Tibial artery (tissue), 4 donors: ENCODE measurements around the gene HIBADH.

Experiments
- DNase-seq, 2 donors: peaks; one replicate each; pipeline ENCODE4 v3.0.0-alpha.2; 2019
- H3K27ac ChIP-seq, 2 donors: fragments of 200-600 bp; sonication (generic) in 1 of 2; 1 replicate in 1 of 2; 2 replicates in 1 of 2; pipeline ENCODE4 v1.5.1; 2018 to 2019; ENCODE audit warnings: mild to moderate bottlenecking in 1 of 2
- H3K27me3 ChIP-seq, 2 donors: fragments of 200-600 bp; sonication (generic) in 1 of 2; one replicate each; pipeline versions ENCODE4 v1.5.1 to v1.6.0; 2016 to 2019
- H3K36me3 ChIP-seq, 3 donors: fragments of 200-600 bp; sonication (generic) in 2 of 3; one replicate each; pipeline ENCODE4 v1.5.1; 2016 to 2019; ENCODE audit warnings: mild to moderate bottlenecking in 2 of 3
- H3K4me1 ChIP-seq, 4 donors: fragments of 200-600 bp; sonication (generic) in 2 of 4; 1 replicate in 3 of 4; 2 replicates in 1 of 4; pipeline ENCODE4 v1.5.1; 2016 to 2019
- H3K4me3 ChIP-seq, 2 donors: fragments of 200-600 bp; sonication (generic) in 1 of 2; 1 replicate in 1 of 2; 2 replicates in 1 of 2; pipeline ENCODE4 v1.5.1; 2018 to 2019; ENCODE audit warnings: mild to moderate bottlenecking in 2 of 2
- H3K9me3 ChIP-seq, 3 donors: fragments of 200-600 bp; sonication (generic) in 1 of 3; one replicate each; pipeline ENCODE4 v1.5.1; 2016 to 2019
- intact Hi-C: fragments of 100-400 bp; cut with DNase I; formaldehyde crosslinking; loops from one replicate; pipeline ENCODE4 v1.15.0; 2023; ENCODE audit warnings: low total_unique reads
- TF ChIP-seq, protein P1 (sequence below), 2 experiments: fragments of 200-600 bp in 1 of 2; fragments of 450-650 bp in 1 of 2; IDR thresholded peaks; one replicate each; pipeline ENCODE4 v1.5.1; 2017 to 2019; ENCODE audit warnings: antibody characterized with exemption in 2 of 2, mild to moderate bottlenecking in 1 of 2, moderate library complexity in 1 of 2

HIBADH gene

DNA sequence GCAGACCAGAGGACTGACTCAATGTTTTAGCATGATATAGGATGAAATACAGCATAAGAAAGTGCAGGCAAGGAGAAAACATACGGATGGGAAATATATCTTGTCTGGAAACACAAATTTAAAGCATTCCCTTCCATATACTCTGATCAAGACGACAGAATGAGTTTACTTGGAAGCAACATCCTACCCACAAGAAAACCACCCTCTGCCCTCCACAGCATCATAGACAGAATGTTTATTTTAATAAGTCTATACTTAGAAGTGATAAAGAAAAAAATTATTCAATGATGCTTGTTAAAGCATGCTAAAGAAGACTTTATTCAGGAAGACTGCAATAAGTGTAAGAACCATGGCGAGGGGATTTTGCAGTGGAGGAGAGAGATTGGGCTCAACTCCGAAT lies 32.4 kb upstream of the HIBADH start:
- Histone ChIP-seq H3K27me3 (no peaks in the 10 kb centered on the region), H3K27ac (no peak overlapping the region), H3K4me1 (no peaks in the 10 kb centered on the region), H3K4me3 (no peak overlapping the region), H3K36me3 (no peaks in the 10 kb centered on the region), H3K9me3 (no peaks in the 10 kb centered on the region)
- TF ChIP-seq, protein P1, sequence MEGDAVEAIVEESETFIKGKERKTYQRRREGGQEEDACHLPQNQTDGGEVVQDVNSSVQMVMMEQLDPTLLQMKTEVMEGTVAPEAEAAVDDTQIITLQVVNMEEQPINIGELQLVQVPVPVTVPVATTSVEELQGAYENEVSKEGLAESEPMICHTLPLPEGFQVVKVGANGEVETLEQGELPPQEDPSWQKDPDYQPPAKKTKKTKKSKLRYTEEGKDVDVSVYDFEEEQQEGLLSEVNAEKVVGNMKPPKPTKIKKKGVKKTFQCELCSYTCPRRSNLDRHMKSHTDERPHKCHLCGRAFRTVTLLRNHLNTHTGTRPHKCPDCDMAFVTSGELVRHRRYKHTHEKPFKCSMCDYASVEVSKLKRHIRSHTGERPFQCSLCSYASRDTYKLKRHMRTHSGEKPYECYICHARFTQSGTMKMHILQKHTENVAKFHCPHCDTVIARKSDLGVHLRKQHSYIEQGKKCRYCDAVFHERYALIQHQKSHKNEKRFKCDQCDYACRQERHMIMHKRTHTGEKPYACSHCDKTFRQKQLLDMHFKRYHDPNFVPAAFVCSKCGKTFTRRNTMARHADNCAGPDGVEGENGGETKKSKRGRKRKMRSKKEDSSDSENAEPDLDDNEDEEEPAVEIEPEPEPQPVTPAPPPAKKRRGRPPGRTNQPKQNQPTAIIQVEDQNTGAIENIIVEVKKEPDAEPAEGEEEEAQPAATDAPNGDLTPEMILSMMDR (IDR thresholded peaks at IDR 0.05) = no peak
- DNase-seq = no peak
- intact Hi-C loops = no loop called here

DNA sequence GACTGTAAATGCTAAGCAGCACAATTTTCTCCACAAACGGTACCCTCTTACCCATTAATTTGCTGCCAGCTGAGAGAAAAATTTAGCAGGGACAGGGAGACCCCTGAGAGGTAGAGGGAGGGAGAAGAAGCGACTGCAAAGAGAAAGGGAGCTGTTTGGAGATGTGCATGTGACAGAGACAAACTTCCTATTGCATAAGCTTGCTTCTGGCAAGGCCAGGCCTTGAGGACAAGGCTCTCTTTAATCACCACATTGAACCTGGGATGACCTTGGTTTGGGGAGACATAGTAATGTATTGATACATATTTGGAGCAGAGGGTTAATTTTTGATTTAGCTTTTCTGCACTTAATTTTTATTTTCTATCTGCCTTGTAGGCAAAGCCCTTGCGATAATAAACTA lies 31.1 kb upstream of the HIBADH start:
- TF ChIP-seq, protein P1 (IDR thresholded peaks at IDR 0.05) = no peak

DNA sequence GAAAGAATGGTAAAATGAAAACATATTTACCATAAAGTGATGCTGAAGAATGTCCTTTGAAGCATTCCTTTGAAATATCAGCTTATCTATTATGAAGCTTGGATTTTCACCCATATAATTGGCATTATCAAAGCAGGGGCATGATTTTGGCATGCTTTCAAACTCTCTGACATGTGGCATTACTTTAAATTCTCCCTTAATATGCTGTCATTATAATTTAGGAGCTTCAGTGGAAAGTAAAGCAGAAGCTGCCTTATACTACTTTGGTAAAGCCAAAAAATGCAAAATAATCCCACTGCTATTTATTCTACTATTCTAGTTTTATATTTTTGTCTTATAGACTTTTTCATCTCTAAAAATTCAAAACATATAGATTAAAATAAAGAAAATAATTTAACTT lies 28.0 kb upstream of the HIBADH start:
- Histone ChIP-seq H3K4me1 (no peaks in the 10 kb centered on the region), H3K27ac (no peak overlapping the region), H3K9me3 (no peaks in the 10 kb centered on the region), H3K36me3 (peaks cover 0 to 4% (median 0%) of the 10 kb centered on the region in 3 donors), H3K4me3 (no peak overlapping the region), H3K27me3 (no peaks in the 10 kb centered on the region)
- DNase-seq = no peak
- TF ChIP-seq, protein P1 (IDR thresholded peaks at IDR 0.05) = no peak
- intact Hi-C loops = no loop called here

More for the DNA sequence above, 31.1 kb upstream of the HIBADH start:
- DNase-seq = no peak
- no peaks in the 10 kb centered on the region for H3K27me3 ChIP-seq
- H3K4me1 ChIP-seq = no peaks in the 10 kb centered on the region
- no peak overlapping the region for H3K4me3 ChIP-seq
- H3K9me3 ChIP-seq = no peaks in the 10 kb centered on the region
- no peaks in the 10 kb centered on the region for H3K36me3 ChIP-seq
- intact Hi-C loops = no loop called here
- no peak overlapping the region for H3K27ac ChIP-seq

DNA sequence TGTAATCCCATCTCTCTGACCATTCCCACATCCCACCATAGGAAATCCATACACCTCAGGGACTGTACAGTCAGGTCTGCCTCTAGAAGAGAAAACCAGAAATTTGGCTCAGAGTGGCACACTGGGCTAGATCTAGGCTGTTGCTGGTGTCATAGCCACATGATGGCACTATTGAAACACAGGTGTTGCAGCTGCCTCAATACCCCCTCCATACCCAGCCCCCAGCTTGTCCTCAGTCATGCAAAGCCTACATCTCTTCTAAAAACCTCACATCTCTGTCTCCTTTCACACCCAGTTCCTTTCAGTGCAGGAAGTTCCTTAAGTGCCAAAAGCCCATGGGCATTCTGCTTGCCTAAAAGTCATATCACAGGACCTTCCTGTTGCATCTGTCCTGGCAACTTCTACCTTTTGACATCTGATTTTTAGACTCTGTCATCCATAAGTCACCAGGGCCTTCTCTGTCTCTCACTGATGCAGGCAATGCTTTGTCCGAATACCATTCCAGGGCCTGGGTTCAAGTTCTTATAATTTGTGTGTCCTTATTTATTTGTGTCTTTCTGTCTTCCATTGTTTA lies 27.0 kb upstream of the HIBADH start:
- TF ChIP-seq, protein P1 (IDR thresholded peaks at IDR 0.05) = no peak
- H3K27me3 ChIP-seq = no peaks in the 10 kb centered on the region
- intact Hi-C loops = no loop called here
- no peak for DNase-seq
- no peak overlapping the region for H3K27ac ChIP-seq
- no peaks in the 10 kb centered on the region for H3K4me1 ChIP-seq
- H3K36me3 ChIP-seq = peaks cover 0 to 4% (median 0%) of the 10 kb centered on the region in 3 donors
- H3K9me3 ChIP-seq = no peaks in the 10 kb centered on the region
- H3K4me3 ChIP-seq = no peak overlapping the region

DNA sequence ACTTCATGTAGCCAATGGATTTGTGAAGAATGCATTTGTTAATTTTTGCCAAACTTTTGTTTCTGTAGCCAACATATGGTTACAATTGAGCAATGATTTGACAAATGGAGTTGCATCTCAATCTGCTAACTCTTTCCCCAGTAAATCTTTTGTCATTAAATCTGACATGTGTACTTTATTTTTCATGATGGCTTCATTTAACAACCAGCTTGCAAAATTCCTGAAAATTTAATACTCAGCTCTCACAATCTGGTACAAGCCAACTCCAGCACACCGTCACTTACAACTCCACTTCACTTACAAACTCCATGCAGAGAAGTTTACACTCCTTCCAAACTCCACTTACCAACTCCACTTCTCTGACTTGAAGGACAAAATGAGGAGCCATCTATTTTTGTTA lies 26.5 kb upstream of the HIBADH start:
- Histone ChIP-seq H3K27me3 (no peaks in the 10 kb centered on the region), H3K27ac (no peak overlapping the region), H3K4me3 (no peak overlapping the region), H3K36me3 (peaks cover 0 to 4% (median 0%) of the 10 kb centered on the region in 3 donors), H3K9me3 (no peaks in the 10 kb centered on the region), H3K4me1 (no peaks in the 10 kb centered on the region)
- intact Hi-C loops = no loop called here
- TF ChIP-seq, protein P1 (IDR thresholded peaks at IDR 0.05) = no peak
- DNase-seq = no peak

DNA sequence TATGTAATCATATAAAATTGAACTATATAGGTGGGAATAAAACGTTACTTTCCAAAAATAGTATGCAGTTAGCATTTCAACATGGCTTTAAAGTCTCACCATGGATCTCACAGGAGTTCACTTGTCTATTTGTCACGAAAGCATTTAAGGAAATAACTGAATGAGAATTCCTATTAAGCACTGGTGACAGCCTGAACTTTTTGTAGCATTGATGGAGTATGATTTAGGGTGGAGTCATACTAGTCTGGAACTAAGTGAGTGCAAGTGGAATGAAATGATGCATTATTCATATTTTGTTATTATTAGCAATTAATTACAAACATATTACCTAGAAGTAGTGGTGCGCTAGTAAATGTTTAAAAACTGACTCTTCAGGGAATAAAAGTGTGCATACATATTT lies 26.0 kb upstream of the HIBADH start:
- TF ChIP-seq, protein P1 (IDR thresholded peaks at IDR 0.05) = no peak
- Histone ChIP-seq H3K27ac (no peak overlapping the region), H3K4me3 (no peak overlapping the region), H3K9me3 (no peaks in the 10 kb centered on the region), H3K27me3 (no peaks in the 10 kb centered on the region), H3K36me3 (peaks cover 0 to 4% (median 0%) of the 10 kb centered on the region in 3 donors), H3K4me1 (no peaks in the 10 kb centered on the region)
- no peak for DNase-seq
- intact Hi-C loops = no loop called here
